Non-pigmented ciliary epithelial cell (primary cell): Measurements from ENCODE around the gene CACNG5.

Experiments
- DNase-seq: peaks from one replicate; pipeline ENCODE4 v3.0.0-alpha.2; 2010; ENCODE audit warnings: low read depth

The CACNG5 gene

GRCh38 chr17:66834919-66835454, at the start of gene CACNG5:
Gene CACNG5, plus strand, starts transcription at chr17:66835117. Its CDS starts 42,216 bp downstream, at chr17:66877333.
- no peak for DNase-seq

- DNase-seq = no peak
Measured at GRCh38 chr17:66786107-66786506, 48.8 kb upstream of the CACNG5 start.

GRCh38 chr17:66787914-66788313, 47.0 kb upstream of the CACNG5 start:
- no peak for DNase-seq

- DNase-seq = no peak
Measured at GRCh38 chr17:66789093-66789492, 45.8 kb upstream of the CACNG5 start.

- DNase-seq = no peak
Measured at GRCh38 chr17:66789961-66790437, 44.9 kb upstream of the CACNG5 start.

- DNase-seq = no peak
Measured at GRCh38 chr17:66790501-66791061, 44.3 kb upstream of the CACNG5 start.

- DNase-seq = no peak
Measured at GRCh38 chr17:66791347-66791746, 43.6 kb upstream of the CACNG5 start.

- DNase-seq = no peak
Measured at GRCh38 chr17:66793814-66794213, 41.1 kb upstream of the CACNG5 start.

GRCh38 chr17:66795486-66795885, 39.4 kb upstream of the CACNG5 start:
- no peak for DNase-seq

GRCh38 chr17:66799849-66800537, 34.9 kb upstream of the CACNG5 start:
- DNase-seq = no peak

- no peak for DNase-seq
Measured at GRCh38 chr17:66803474-66803951, 31.4 kb upstream of the CACNG5 start.

- no peak for DNase-seq
Measured at GRCh38 chr17:66805567-66805966, 29.4 kb upstream of the CACNG5 start.

- no peak for DNase-seq
Measured at GRCh38 chr17:66807182-66807581, 27.7 kb upstream of the CACNG5 start.

- DNase-seq = no peak
Measured at GRCh38 chr17:66809408-66809807, 25.5 kb upstream of the CACNG5 start.

GRCh38 chr17:66810951-66811682, 23.8 kb upstream of the CACNG5 start:
- no peak for DNase-seq

GRCh38 chr17:66811683-66812054, 23.2 kb upstream of the CACNG5 start:
- DNase-seq = no peak

- no peak for DNase-seq
Measured at GRCh38 chr17:66812571-66812970, 22.3 kb upstream of the CACNG5 start.

GRCh38 chr17:66813296-66813695, 21.6 kb upstream of the CACNG5 start:
- no peak for DNase-seq

GRCh38 chr17:66814026-66814425, 20.9 kb upstream of the CACNG5 start:
- DNase-seq = no peak

GRCh38 chr17:66814570-66814969, 20.3 kb upstream of the CACNG5 start:
- DNase-seq = no peak

GRCh38 chr17:66817750-66818149, 17.2 kb upstream of the CACNG5 start:
- DNase-seq = no peak

- no peak for DNase-seq
Measured at GRCh38 chr17:66819466-66819865, 15.5 kb upstream of the CACNG5 start.

GRCh38 chr17:66822009-66822408, 12.9 kb upstream of the CACNG5 start:
- no peak for DNase-seq
